ENCODE results near the gene SGSM2.

Gene SGSM2

DNA sequence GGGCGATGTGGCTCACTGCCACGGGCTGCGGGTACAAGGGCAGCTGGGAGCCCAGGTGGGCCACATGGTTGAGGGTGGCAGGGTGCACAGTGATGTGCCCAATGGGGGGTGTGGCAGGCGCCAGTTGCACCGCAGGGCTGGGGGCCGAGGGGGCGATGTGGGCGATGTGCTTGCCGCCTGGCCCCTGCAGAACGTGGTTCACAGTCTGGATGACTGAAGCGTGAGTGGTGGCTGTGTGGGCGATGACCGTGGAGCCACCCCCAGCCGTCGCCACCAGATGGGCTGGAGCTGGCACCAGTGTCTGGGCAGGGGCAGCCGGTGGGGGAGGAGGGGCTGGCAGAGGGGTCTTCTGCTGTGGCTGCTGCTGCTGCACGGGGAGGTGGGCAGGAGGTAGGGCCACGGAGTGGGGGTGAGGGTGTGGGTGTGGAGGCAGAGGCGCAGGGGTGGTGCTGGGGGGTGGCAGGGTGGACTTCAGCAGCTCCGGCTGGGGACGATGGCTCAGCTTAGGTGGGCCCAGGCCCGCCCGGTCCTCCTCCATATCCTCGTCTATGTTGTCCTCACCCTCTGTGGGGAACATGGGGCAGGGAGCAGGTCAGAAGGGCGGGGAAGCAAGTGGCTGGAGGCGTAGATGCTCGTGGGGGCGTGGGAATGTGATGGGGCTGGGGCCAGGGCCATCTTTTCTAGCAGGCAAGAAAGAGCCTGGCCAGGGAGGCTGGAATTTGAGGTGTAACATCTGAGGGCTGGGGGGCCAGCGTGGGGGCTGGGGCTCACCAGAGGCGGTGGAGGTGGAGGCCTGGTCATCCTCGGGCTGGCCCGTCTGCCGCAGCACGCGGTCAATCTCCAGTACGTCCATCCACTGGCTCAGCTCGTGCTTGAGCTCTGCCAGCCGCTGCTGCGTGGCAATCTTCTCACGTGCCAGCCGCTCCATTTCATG, 50.1 kb downstream of the SGSM2 start:
- no peak for DNase-seq

- peak; percentile 18 to 80 for DNase-seq
These were observed 50.9 kb downstream of the SGSM2 start for GRCh38 chr17:2388020-2388682.

- no peak for DNase-seq
These were observed 51.4 kb downstream of the SGSM2 start for GRCh38 chr17:2388683-2389055.

- DNase-seq, result no peak
These were observed 53.0 kb downstream of the SGSM2 start for GRCh38 chr17:2390199-2390836.

DNA sequence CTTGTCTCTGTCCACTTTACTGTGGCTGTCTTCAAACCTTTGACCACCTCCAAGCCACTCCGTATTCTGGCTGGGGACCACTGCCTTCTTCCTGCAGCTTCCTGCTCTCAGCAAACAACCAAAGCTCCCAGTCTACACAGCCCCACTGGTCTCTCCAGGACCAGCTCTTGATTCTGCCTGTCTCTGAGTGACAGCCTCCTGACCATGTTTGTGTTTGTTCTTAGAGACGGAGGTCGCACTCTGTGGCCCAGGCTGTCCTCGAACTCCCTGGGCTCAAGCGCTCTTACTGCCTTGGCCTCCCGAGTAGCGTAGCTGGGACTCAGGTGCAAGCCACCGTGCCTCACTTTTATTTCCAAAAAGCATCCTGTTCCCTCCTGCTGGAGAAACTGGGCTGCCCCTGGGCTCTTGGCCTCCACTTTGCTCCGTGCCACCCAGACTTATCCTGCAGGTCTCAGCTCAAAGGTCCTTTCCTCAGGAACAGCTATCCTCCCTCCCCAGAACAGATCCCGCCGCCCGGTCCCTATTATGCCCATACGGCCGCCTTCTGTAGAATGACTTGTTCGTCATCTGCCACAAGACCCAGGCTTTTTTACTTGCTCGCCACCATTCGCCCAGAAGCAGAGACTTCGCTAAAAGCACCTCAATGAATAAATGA, 54.4 kb downstream of the SGSM2 start:
- no peak for DNase-seq

DNA sequence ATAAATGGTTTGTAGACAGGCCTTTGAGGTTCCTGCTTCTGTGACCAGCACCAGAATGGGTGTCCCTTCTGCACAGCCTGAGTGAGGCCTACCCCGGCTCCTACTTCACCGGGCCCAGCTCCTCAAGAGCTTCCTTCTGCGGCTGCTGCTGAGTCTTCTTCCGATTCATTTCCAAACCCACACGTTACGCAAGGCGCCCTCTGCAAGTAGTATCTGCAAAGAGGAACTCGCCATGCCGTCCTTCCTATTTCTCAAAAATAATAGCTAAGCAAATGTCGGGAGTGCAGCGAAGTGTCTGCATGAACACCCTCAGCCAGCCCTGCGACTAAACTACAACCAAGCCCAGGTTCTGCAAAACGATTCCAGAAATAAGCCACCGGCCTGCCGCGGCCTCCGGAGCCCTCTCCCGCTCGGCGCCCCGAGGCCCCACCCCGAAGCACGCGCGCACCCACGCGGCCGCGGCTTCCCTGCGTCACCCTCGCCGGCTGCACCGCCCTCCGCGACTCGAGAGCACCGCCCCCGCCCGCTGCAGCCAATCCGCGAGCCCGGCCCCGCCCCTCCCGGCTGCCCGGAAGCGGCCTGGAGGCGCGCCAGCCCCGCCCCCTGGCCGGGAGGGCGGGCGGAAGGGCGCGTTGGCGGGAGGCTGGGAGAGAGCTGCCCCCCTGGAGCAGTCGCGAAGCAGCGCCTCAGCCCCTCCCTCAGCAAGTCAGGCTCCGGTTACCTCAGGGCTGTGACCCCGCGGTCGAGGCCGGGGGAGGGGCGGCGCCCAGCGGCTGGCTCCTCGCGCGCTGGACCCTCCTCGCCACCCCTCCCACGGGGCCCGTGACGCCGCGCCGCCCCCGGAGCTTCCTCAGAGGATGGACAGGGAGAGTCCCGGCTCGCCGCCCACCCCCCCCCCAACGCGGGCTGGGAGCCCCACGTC, 55.2 kb downstream of the SGSM2 start:
- DNase-seq, result peak; percentile 9 to 79

DNA sequence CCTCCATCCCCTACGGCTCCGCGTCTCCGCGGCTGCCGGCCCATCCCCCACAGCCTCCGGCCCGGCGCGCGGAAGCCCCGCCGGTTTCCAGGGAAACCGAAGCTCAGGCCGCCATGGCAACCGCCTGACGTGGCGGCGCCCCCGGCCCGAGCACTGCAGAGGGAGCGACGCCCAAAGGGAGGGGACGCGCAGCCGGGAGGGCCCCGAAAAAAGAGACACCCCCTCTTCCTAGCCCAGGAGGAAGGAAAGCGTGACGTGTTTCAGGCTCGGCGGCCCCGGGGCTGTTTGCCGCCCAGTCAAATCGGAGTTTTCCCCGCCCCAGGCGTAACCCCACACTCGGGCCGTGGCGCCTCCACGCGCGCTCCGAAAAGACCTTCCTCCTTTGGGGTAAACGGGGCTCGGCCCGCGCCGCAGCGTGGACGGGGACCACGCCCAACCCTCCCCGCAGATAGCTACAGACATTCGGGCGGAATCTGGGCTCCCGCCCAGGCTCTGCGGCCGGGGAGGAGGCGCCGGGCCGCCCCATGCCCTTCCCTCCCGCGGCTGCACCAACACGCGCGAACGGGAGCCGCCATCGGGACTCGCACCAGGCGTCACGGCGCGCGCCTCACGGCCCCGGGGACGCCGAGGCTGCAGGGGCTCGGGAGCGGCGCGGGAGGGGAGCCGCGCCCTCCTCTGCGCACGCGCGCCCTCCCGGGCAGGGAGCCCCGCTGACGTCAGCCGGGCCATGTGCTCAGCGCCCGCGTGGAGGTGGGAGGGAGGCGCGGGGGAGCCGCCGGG, 56.1 kb downstream of the SGSM2 start:
- peak; percentile 25 to 74 for DNase-seq

DNA sequence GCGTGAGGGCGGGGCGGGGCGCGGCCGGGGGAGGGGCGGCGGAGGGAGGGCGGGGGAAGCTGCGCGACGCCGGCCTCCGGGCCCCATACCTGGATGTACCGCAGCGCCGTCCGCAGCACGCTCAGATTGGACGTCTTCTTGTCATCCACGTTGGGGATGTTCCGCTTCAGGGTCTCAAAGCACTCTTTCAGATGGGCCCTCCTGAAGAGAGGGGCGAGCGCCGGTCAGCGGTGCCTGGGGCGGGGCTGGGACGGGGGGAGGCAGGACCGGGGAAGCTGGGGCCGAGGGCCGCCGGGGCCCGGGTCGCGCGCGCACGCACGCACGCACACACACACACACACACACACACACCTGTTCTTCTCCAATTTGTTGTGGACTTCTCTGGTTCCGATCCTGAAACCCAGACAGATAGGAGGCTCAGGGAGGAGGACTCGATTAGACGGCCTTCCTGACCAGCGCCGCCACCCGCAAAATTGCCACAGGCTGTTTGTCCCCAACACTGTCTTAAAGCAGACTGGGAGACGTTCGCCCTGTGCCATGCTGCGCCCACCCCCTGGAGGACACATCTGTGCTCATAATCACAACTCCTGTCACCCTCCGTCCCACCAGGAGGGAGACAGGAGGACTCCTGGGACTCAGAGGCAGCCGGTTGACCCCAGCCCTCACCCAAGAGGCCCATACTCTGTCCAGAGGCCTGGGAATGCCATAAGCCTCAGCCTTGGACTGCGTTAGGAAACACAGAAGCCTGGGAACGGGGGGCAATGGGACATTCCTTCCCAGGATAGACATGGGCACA, 56.9 kb downstream of the SGSM2 start:
- DNase-seq, result no peak

GRCh38 chr17:2394775-2395201, 57.5 kb downstream of the SGSM2 start:
- no peak for DNase-seq

GRCh38 chr17:2395258-2396181, 58.2 kb downstream of the SGSM2 start:
- DNase-seq, result no peak

GRCh38 chr17:2396192-2396567, 58.9 kb downstream of the SGSM2 start:
- no peak for DNase-seq

DNA sequence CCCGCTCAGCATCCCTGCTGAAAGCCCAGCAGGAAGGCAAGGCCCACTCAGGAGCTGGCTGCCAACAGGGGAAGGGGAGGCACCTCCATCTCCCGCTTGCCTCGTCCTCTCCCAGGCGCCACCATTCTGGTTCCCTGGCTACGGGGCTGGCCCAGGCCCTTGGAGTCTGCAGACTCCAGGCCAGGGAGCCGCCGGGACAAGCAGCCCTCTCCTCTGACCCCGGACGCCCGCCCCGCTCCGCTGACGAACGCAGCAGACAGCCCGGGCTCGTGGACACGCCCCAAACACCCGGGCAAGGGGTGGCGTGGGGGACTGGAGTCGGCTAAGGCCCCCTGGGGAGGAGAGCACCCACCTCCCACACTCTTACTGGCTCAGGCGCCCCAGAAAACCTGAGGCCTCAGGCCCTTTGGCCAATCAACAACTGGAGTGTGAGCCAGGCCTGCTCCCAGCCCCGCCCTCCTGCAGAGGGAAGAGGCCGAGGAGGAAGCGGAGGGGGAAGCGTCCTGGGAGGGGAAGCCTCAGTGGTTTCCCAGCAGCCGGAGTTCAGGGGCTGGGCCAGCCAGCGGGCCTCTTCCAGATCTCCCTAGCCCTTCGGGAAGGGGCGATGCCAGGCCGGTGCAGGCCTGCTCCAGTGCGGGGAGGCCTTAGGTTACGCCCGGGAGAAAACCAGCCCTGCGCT, 59.4 kb downstream of the SGSM2 start:
- DNase-seq, result no peak

DNA sequence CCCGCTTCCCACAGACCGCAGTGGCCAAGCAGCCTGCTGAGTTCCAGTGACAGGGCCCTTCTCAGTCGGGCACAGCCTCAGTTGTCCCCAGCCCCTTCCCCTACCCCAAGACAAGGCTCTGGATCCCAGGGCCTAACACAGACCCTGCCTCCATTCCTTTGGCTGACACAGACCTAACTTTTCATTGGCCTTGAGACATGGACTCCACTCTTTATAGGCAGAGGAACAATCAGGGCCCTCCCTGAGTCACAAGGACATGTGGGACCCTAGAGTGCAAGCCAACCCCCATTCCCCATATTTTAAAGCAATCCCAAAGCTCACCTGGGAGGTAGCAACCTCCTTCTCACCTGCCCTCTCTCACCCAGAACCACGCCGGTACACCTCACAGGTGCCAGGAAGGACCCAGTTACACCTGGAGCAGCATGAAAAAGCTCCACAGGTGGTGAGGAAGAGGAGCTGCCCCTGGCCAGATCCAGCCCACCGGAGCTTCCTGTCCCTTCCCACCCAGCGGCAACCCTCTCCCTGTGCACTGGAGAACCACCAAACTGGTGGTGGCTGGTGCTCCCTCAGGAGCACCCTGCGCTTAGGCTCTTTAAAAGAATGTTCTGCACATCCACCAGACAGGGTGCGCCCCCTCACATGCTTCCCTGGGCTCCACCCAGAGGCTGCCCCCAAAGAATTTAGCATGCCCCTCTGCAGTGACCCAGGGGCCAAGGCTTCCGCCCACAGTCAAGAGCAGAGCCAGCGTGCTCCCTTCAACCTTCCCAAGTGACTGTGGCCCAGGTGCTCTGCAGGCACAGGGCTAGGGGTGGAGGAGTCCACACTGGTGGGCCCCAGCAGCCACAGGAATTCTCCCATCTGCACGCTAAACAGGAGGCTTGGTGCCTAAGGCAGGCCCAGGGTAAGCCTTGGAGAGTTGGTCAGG, 60.2 kb downstream of the SGSM2 start:
- no peak for DNase-seq

DNA sequence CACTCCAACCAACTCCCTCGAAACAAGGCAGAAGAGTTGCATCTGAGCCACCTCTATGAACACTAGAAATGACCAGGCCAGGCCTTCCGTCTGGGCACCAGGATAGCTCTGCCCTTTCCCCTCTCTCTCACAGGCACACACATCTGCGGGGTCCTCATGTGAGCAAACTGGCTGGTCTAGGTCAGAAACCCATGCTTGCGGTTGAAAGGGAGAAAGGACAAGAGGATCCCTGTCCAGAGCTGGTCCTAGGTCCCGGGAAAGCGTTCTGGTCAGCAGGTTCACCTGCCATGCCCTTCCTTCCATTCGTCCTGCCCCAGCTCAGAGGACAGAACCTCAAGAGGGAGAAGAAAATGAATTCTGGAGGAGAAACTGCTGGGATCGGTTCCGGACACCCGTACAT, 60.9 kb downstream of the SGSM2 start:
- DNase-seq, result no peak

DNA sequence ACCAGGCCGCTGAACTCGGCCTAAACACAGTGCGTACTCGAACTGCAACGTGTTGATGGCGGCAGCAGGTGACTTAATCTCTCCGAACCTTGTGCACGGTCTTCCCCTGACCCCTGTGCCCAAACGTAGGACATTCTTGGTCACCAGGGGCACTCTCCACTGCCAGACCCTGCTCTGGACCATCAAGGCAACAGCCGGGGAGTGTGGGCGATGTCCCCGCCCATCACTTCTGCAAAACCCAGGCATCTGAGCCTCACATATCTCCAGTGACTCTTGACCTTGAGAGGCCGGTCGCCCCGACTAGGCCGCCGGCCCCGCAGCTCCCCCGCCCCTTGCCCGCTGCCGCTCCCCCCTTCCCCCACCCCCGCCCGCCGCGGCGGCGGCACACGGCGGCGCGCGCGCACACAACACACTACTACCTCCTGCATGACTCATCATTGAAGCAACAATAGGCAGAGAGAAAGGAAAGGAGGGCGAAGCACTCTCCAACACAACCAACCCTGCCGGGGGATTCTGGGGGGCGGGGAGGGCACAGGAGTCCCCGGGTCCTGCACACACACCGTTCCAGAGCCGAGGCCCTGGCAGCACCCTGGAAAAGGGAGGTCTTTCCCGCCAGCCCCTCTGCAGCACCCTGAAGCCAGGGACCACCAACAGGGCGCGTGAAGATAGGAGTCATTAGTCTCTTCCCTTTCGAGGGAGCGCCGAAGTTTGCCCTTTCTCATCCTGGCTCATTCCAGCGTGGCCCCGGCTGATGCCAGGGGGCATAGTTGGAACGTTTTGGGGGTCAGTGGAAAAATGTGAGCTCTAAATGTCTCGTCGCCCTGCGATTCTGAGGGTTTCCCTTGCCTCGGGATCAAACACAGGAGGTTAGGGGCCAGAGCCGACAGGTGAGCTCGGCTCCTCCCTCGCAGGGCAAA, 61.6 kb downstream of the SGSM2 start:
- DNase-seq, result no peak

Data from NCI-H187 (cell line).